Small intestine (tissue), 16 donors: ENCODE measurements around the gene CFAP157. TPM values are rescaled to one million over a fixed set of nuclear protein-coding genes. Genes with fewer than 3 reads are reported as not detected.

Experiments used
- DNase-seq, 2 donors: peaks; one replicate each; pipeline versions ENCODE4 v3.0.0 to v3.0.0-alpha.2; 2013
- FAIRE-seq: peaks from 2 replicates; lab custom pipeline; 2012; peaks lifted over from hg19 to GRCh38; lab: Jason Lieb, UNC
- H3K27ac ChIP-seq, 3 donors: one replicate each; pipeline ENCODE4 v1.5.1; 2013; ENCODE audit warnings: low read length in 2 of 3, mild to moderate bottlenecking in 2 of 3, control low read depth in 1 of 3, inconsistent platforms in 1 of 3, low read depth in 1 of 3, moderate library complexity in 1 of 3
- H3K27me3 ChIP-seq, 3 donors: one replicate each; pipeline ENCODE4 v1.6.1; 2013; ENCODE audit warnings: low read length in 3 of 3, inconsistent platforms in 1 of 3; ENCODE audit not compliant: control insufficient read depth in 3 of 3, insufficient read depth in 3 of 3
- H3K36me3 ChIP-seq, 3 donors: one replicate each; pipeline ENCODE4 v1.6.1; 2013; ENCODE audit warnings: low read length in 3 of 3, inconsistent platforms in 1 of 3, low read depth in 1 of 3, mild to moderate bottlenecking in 1 of 3, moderate library complexity in 1 of 3; ENCODE audit not compliant: control insufficient read depth in 3 of 3, insufficient read depth in 2 of 3
- H3K4me1 ChIP-seq, 3 donors: one replicate each; pipeline ENCODE4 v1.6.1; 2013; ENCODE audit warnings: low read length in 2 of 3, inconsistent platforms in 1 of 3, low read depth in 1 of 3, mild to moderate bottlenecking in 1 of 3, moderate library complexity in 1 of 3; ENCODE audit not compliant: control insufficient read depth in 3 of 3, insufficient read depth in 2 of 3
- H3K4me3 ChIP-seq, 3 donors: one replicate each; pipeline ENCODE4 v1.5.1; 2013; ENCODE audit warnings: low read length in 3 of 3, control low read depth in 1 of 3, inconsistent platforms in 1 of 3, low read depth in 1 of 3, mild to moderate bottlenecking in 1 of 3, moderate library complexity in 1 of 3
- H3K9me3 ChIP-seq, 2 donors: one replicate each; pipeline ENCODE4 v1.6.1; 2013; ENCODE audit warnings: low read depth in 1 of 2, low read length in 1 of 2; ENCODE audit not compliant: control insufficient read depth in 2 of 2, insufficient read depth in 1 of 2
- WGBS, 3 donors: extraction: QIAGEN DNeasy Blood & Tissue Kit; methylation state at CpG; one replicate each; pipeline ENCODE4 v1.1.7; 2013; 5-methylcytosine and 5-hydroxymethylcytosine counted together
- long read RNA-seq, 10 donors: transcript quantifications; one replicate each; lab custom pipeline, GENCODE V29; 2026
- polyA plus RNA-seq, 4 donors: library from polyadenylated mRNA; stranded (reverse) in 3 of 4; unstranded in 1 of 4; fragments of 200-250 nt in 3 of 4; fragments of 120-200 nt in 1 of 4; gene quantifications; one replicate each; pipeline versions ENCODE4 v1.2.1 to v1.2.3, GENCODE V29; 2013
- donor health status: healthy with polysubstance abuse.
- donor health status: control.
- donor health status: control.
- donor health status: Bipolar disorder and iron deficiency.
- donor health status: healthy.

The CFAP157 gene
- under 1 TPM in 2 of 4 donors, not detected in 2; 0.12 to 0.84 TPM for polyA plus RNA-seq
- long read RNA-seq, donor 1, result 0 reads
- long read RNA-seq, donor 2, result 0 reads
- long read RNA-seq, donor 3, partial matches to known transcripts, result 0 of 5 reads
- long read RNA-seq, donor 3, other reads (novel, unspliced or antisense), result 5 of 5 reads
- long read RNA-seq, donor 4, result 0 reads
- long read RNA-seq, donor 5, result 0 reads
- long read RNA-seq, donor 6, partial matches to known transcripts, result 5 of 13 reads
- long read RNA-seq, donor 6, other reads (novel, unspliced or antisense), result 8 of 13 reads
- long read RNA-seq, donor 7, result 0 reads
- long read RNA-seq, donor 8, result 0 reads
- long read RNA-seq, donor 9, result 0 reads
- long read RNA-seq, donor 10, result 0 reads

- FAIRE-seq (no peak), DNase-seq (peak; percentile 25 to 40)
- H3K4me3 ChIP-seq, result no peak within 1 kb of the TSS
- H3K27me3 ChIP-seq, result no peaks in the 10 kb centered on the region
- peaks cover 0 to 5% (median 0%) of the 10 kb centered on the region in 3 donors for H3K36me3 ChIP-seq
- no peaks in the 10 kb centered on the region for H3K9me3 ChIP-seq
- no peaks in the 10 kb centered on the region for H3K4me1 ChIP-seq
- H3K27ac ChIP-seq, result no peak within 1 kb of the TSS
- WGBS, 3 donors, result 61 to 69% (median 66%) methylated on average over 10 to 11 of the region's 11 CpGs
These were observed at the start of gene CFAP157 for GRCh38 chr9:127706836-127707241. Gene CFAP157, plus strand, starts transcription at chr9:127706988. Its CDS starts 44 bp downstream, at chr9:127707032.

- Histone ChIP-seq H3K27ac (no peak overlapping the region), H3K4me3 (no peak overlapping the region), H3K36me3 (peaks cover 0 to 6% (median 2%) of the 10 kb centered on the region in 3 donors), H3K4me1 (no peaks in the 10 kb centered on the region), H3K9me3 (no peaks in the 10 kb centered on the region), H3K27me3 (no peaks in the 10 kb centered on the region)
- DNase-seq (no peak), FAIRE-seq (no peak)
- WGBS, 3 donors, result 62 to 75% (median 68%) methylated on average over 5 of the region's 5 CpGs
These were observed 48.4 kb upstream of the CFAP157 start for GRCh38 chr9:127658428-127658827.

GRCh38 chr9:127660886-127661741 is 45.7 kb upstream of the CFAP157 start:
- Histone ChIP-seq H3K4me1 (peaks cover 0 to 13% (median 0%) of the 10 kb centered on the region in 3 donors), H3K27me3 (no peaks in the 10 kb centered on the region), H3K9me3 (no peaks in the 10 kb centered on the region), H3K4me3 (no peak overlapping the region), H3K27ac (peak overlapping the region in 1 of 3 donors; percentile 51), H3K36me3 (peaks cover 0 to 20% (median 2%) of the 10 kb centered on the region in 3 donors)
- WGBS, 3 donors, result 37 to 64% (median 47%) methylated on average over 13 of the region's 13 CpGs
- peak; percentile 66 to 71 for DNase-seq
- no peak for FAIRE-seq

- no peaks in the 10 kb centered on the region for H3K27me3 ChIP-seq
- no peak overlapping the region for H3K4me3 ChIP-seq
- peaks cover 0 to 20% (median 2%) of the 10 kb centered on the region in 3 donors for H3K36me3 ChIP-seq
- no peaks in the 10 kb centered on the region for H3K9me3 ChIP-seq
- DNase-seq (peak in 1 of 2 donors; percentile 25), FAIRE-seq (no peak)
- H3K27ac ChIP-seq, result peak overlapping the region in 1 of 3 donors; percentile 8
- peaks cover 0 to 13% (median 0%) of the 10 kb centered on the region in 3 donors for H3K4me1 ChIP-seq
- 56 to 94% (median 84%) methylated on average over 1 of the region's 1 CpG for WGBS, 3 donors
These were observed 44.2 kb upstream of the CFAP157 start for GRCh38 chr9:127662617-127663016.

- 75 to 88% (median 85%) methylated on average over 7 of the region's 7 CpGs for WGBS, 3 donors
- Histone ChIP-seq H3K36me3 (peaks cover 0 to 24% (median 2%) of the 10 kb centered on the region in 3 donors), H3K27ac (peak overlapping the region in 1 of 3 donors; percentile 32)
These were observed 42.5 kb upstream of the CFAP157 start for GRCh38 chr9:127664324-127664677.

GRCh38 chr9:127664678-127665507 is 41.9 kb upstream of the CFAP157 start:
- WGBS, 3 donors, result 44 to 53% (median 52%) methylated on average over 10 of the region's 10 CpGs
- no peaks in the 10 kb centered on the region for H3K27me3 ChIP-seq

More at GRCh38 chr9:127664324-127664677, 42.5 kb upstream of the CFAP157 start:
- Histone ChIP-seq H3K4me1 (peaks cover 0 to 13% (median 0%) of the 10 kb centered on the region in 3 donors), H3K9me3 (no peaks in the 10 kb centered on the region), H3K27me3 (no peaks in the 10 kb centered on the region), H3K4me3 (no peak overlapping the region)
- no peak for FAIRE-seq
- no peak for DNase-seq

GRCh38 chr9:127667127-127667844 is 39.5 kb upstream of the CFAP157 start:
- no peak for DNase-seq
- peaks cover 0 to 35% (median 5%) of the 10 kb centered on the region in 3 donors for H3K36me3 ChIP-seq
- no peak overlapping the region for H3K27ac ChIP-seq
- H3K9me3 ChIP-seq, result no peaks in the 10 kb centered on the region
- FAIRE-seq, result no peak
- WGBS, 3 donors, result 63 to 74% (median 64%) methylated on average over 3 of the region's 3 CpGs
- H3K4me1 ChIP-seq, result peaks cover 0 to 13% (median 0%) of the 10 kb centered on the region in 3 donors
- no peak overlapping the region for H3K4me3 ChIP-seq
- no peaks in the 10 kb centered on the region for H3K27me3 ChIP-seq

More at GRCh38 chr9:127664678-127665507, 41.9 kb upstream of the CFAP157 start:
- no peak for FAIRE-seq
- Histone ChIP-seq H3K9me3 (no peaks in the 10 kb centered on the region), H3K4me3 (no peak overlapping the region), H3K27ac (peak overlapping the region in 1 of 3 donors; percentile 32), H3K36me3 (peaks cover 0 to 24% (median 2%) of the 10 kb centered on the region in 3 donors), H3K4me1 (peaks cover 0 to 13% (median 0%) of the 10 kb centered on the region in 3 donors)
- DNase-seq, result peak; percentile 39 to 54
